K562 (cell line): ENCODE results near the gene ZFP92. TPM values are rescaled to one million over a fixed set of nuclear protein-coding genes. Genes with fewer than 3 reads are reported as not detected.

ENCODE experiments used
- ARID2 ChIP-seq: fragments of 450-650 bp; IDR thresholded peaks from 2 replicates; pipeline ENCODE4 v1.6.1; 2017; ENCODE audit warnings: antibody characterized with exemption, mild to moderate bottlenecking
- ATF7 ChIP-seq: fragments of 450-650 bp; IDR thresholded peaks from 2 replicates; pipeline ENCODE4 v1.7.1; 2014; ENCODE audit warnings: mild to moderate bottlenecking, moderate library complexity
- BRCA1 ChIP-seq, 2 experiments: fragments of 450-650 bp in 1 of 2; sonication (generic) in 1 of 2; formaldehyde crosslinking in 1 of 2; IDR thresholded peaks; 2 replicates each; pipeline versions ENCODE4 v1.5.0 to v1.6.1; 2017 to 2020; ENCODE audit warnings: mild to moderate bottlenecking in 1 of 2, missing genetic modification reagents in 1 of 2
- CBFA2T3 ChIP-seq: fragments of 450-650 bp; IDR thresholded peaks from 2 replicates; pipeline ENCODE4 v1.6.1; 2017
- CHD2 ChIP-seq: IDR thresholded peaks from 2 replicates; pipeline ENCODE4 v1.6.1; 2011; ENCODE audit warnings: low read depth, low read length
- FIP1L1 ChIP-seq: fragments of 200-400 bp; formaldehyde crosslinking; IDR thresholded peaks from 2 replicates; pipeline ENCODE4 v1.6.1; 2018; ENCODE audit warnings: mild to moderate bottlenecking, low read depth, low read length; ENCODE audit not compliant: poor library complexity, severe bottlenecking
- FOSL1 ChIP-seq: fragments of 200-800 bp; sonication (Bioruptor generic); conservative IDR thresholded peaks from 2 replicates; pipeline ENCODE4 v1.6.1; 2016; ENCODE audit warnings: missing genetic modification characterization, missing compliant biosample characterization
- FOXP1 ChIP-seq: sonication (generic); formaldehyde crosslinking; IDR thresholded peaks from 2 replicates; pipeline ENCODE4 v1.8.0; 2022; ENCODE audit warnings: mild to moderate bottlenecking, missing genetic modification reagents
- HDAC3 ChIP-seq: fragments of 450-650 bp; IDR thresholded peaks from 2 replicates; pipeline ENCODE4 v1.6.1; 2018; ENCODE audit warnings: borderline replicate concordance, mild to moderate bottlenecking, moderate library complexity; ENCODE audit not compliant: partially characterized antibody
- JUNB ChIP-seq: fragments of 450-650 bp; formaldehyde crosslinking; conservative IDR thresholded peaks from 2 replicates; pipeline ENCODE4 v1.4.0; 2020; ENCODE audit warnings: mild to moderate bottlenecking
- MECOM ChIP-seq: fragments of 250-450 bp; sonication (Bioruptor Pico); IDR thresholded peaks from 2 replicates; pipeline ENCODE4 v1.8.0; 2022; ENCODE audit warnings: inconsistent platforms
- MED1 ChIP-seq: sonication (generic); formaldehyde crosslinking; IDR thresholded peaks from 2 replicates; pipeline ENCODE4 v1.8.1; 2023; ENCODE audit warnings: missing genetic modification reagents, borderline replicate concordance
- POLR2H ChIP-seq: IDR thresholded peaks from 2 replicates; pipeline ENCODE4 v1.6.1; 2016; ENCODE audit warnings: missing genetic modification characterization, low read depth, mild to moderate bottlenecking, control low read depth, missing compliant biosample characterization, moderate library complexity
- POLR3A ChIP-seq: IDR thresholded peaks from 2 replicates; pipeline ENCODE4 v1.6.1; 2011; ENCODE audit warnings: borderline replicate concordance, mild to moderate bottlenecking, moderate library complexity; ENCODE audit not compliant: insufficient read length, insufficient read depth; ENCODE audit errors: extremely low read depth
- SAFB2 ChIP-seq: fragments of 200-400 bp; formaldehyde crosslinking; IDR thresholded peaks from 2 replicates; pipeline ENCODE4 v1.6.1; 2018; ENCODE audit warnings: borderline replicate concordance, low read length, low read depth, moderate library complexity; ENCODE audit not compliant: severe bottlenecking
- SIN3B ChIP-seq: fragments of 450-650 bp; IDR thresholded peaks from 2 replicates; pipeline ENCODE4 v1.6.1; 2017; ENCODE audit warnings: low read depth, mild to moderate bottlenecking, moderate library complexity
- TOE1 ChIP-seq, 2 experiments: fragments of 450-650 bp in 1 of 2; sonication (generic) in 1 of 2; formaldehyde crosslinking in 1 of 2; IDR thresholded peaks; 2 replicates each; pipeline versions ENCODE4 v1.7.1 to v1.8.0; 2016 to 2022; ENCODE audit warnings: borderline replicate concordance in 2 of 2, mild to moderate bottlenecking in 2 of 2, antibody characterized with exemption in 1 of 2, inconsistent platforms in 1 of 2, low read depth in 1 of 2, missing genetic modification reagents in 1 of 2, moderate library complexity in 1 of 2
- TRIM28 ChIP-seq: fragments of 450-650 bp; IDR thresholded peaks from 2 replicates; pipeline ENCODE4 v1.6.1; 2017
- XRCC4 ChIP-seq: IDR thresholded peaks from one replicate; pipeline ENCODE4 v1.6.1; 2011; ENCODE audit not compliant: insufficient read depth, insufficient read length; ENCODE audit errors: extremely low read depth
- XRCC5 ChIP-seq: fragments of 200-400 bp; formaldehyde crosslinking; IDR thresholded peaks from 2 replicates; pipeline ENCODE4 v1.6.1; 2017; ENCODE audit warnings: low read depth, mild to moderate bottlenecking, low read length
- ZFP30 ChIP-seq: fragments of 250-450 bp; sonication (Bioruptor Pico); IDR thresholded peaks from 2 replicates; pipeline ENCODE4 v1.8.0; 2022; ENCODE audit warnings: moderate library complexity, mild to moderate bottlenecking, inconsistent platforms, borderline replicate concordance
- ZFP36 ChIP-seq: fragments of 150-350 bp; IDR thresholded peaks from 2 replicates; pipeline ENCODE4 v1.6.1; 2018; ENCODE audit warnings: low read length, low read depth; ENCODE audit not compliant: partially characterized antibody
- ZNF316 ChIP-seq: fragments of 450-650 bp; IDR thresholded peaks from 2 replicates; pipeline ENCODE4 v1.6.1; 2016
- ZNF445 ChIP-seq: fragments of 250-450 bp; sonication (Bioruptor Pico); IDR thresholded peaks from 2 replicates; pipeline ENCODE4 v1.4.0; 2020; ENCODE audit warnings: low read depth, mild to moderate bottlenecking, moderate library complexity
- ZNF449 ChIP-seq: fragments of 250-450 bp; sonication (Bioruptor Pico); IDR thresholded peaks from 2 replicates; pipeline ENCODE4 v1.8.0; 2022; ENCODE audit warnings: moderate library complexity, mild to moderate bottlenecking, inconsistent platforms
- ZNF785 ChIP-seq: fragments of 250-450 bp; sonication (Bioruptor Pico); IDR thresholded peaks from 2 replicates; pipeline ENCODE4 v1.4.0; 2020; ENCODE audit warnings: mild to moderate bottlenecking
- polyA plus RNA-seq, 8 experiments: library from polyadenylated mRNA; depleted of rRNA in 4 of 8; stranded (reverse) in 5 of 8; unstranded in 3 of 8; fragments of >200 nt; fragmentation: Nextera tagmentation in 2 of 8; fragmentation: Illumina TruSeq in 1 of 8; extraction: Ambion mirVana in 2 of 8; extraction: Trizol in 1 of 8; gene quantifications; 2 replicates each; pipeline versions ENCODE4 v1.2.1 to v1.2.3, GENCODE V29; 2011 to 2014; ENCODE audit warnings: inconsistent platforms in 1 of 8, missing spikeins in 1 of 8
- total RNA-seq, 7 experiments: library from RNA; depleted of rRNA in 6 of 7; stranded (reverse); fragments of >200 nt in 6 of 7; fragmentation: Illumina TruSeq in 2 of 7; extraction: Trizol in 2 of 7; gene quantifications; 2 replicates each; pipeline versions ENCODE4 v1.2.1 to v1.2.3, GENCODE V29; 2011 to 2021; ENCODE audit warnings: low replicate concordance in 1 of 7
- TF ChIP-seq, protein P1 (sequence below): conservative IDR thresholded peaks from 2 replicates; pipeline ENCODE4 v1.6.1; 2011; ENCODE audit warnings: low read depth, mild to moderate bottlenecking, low read length; ENCODE audit not compliant: control insufficient read depth

Gene ZFP92
- total and polyA plus RNA-seq, 9 of the 15 experiments (the other 6 are each of a cell fraction or from before 2014, with no cell fraction given), result 0.32 to 3.3 (median 1.8) TPM

- TF ChIP-seq JUNB, result no peak
- no peak for TF ChIP-seq TOE1 (IDR thresholded peaks at IDR 0.05; ENCODE audit: borderline replicate concordance)
- TF ChIP-seq TOE1 (CRISPR knock-in tag; IDR thresholded peaks at IDR 0.05; ENCODE audit: borderline replicate concordance, low read depth), result no peak
- TF ChIP-seq, protein P1, sequence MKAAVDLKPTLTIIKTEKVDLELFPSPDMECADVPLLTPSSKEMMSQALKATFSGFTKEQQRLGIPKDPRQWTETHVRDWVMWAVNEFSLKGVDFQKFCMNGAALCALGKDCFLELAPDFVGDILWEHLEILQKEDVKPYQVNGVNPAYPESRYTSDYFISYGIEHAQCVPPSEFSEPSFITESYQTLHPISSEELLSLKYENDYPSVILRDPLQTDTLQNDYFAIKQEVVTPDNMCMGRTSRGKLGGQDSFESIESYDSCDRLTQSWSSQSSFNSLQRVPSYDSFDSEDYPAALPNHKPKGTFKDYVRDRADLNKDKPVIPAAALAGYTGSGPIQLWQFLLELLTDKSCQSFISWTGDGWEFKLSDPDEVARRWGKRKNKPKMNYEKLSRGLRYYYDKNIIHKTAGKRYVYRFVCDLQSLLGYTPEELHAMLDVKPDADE, result no peak
- no peak for TF ChIP-seq ZFP30
- TF ChIP-seq MECOM (CRISPR knock-in tag), result no peak
- no peak for TF ChIP-seq ZFP36
- TF ChIP-seq FOXP1 (CRISPR knock-in tag), result no peak
- no peak for TF ChIP-seq ZNF445
- no peak for TF ChIP-seq ZNF316
- no peak for TF ChIP-seq XRCC5
- no peak for TF ChIP-seq TRIM28
- no peak for TF ChIP-seq FIP1L1
- peak; percentile 20; the same call in 1 of the 2 replicates for TF ChIP-seq CBFA2T3
- no peak for TF ChIP-seq SIN3B
- no peak for TF ChIP-seq SAFB2
- TF ChIP-seq FOSL1 (tag), result peak; percentile 59; the same call in 1 of the 2 replicates
- TF ChIP-seq CHD2, result no peak
- TF ChIP-seq POLR2H, result no peak
- TF ChIP-seq ATF7, result peak; percentile 62; the same call in 1 of the 2 replicates
- no peak for TF ChIP-seq ZNF785 (CRISPR knock-in tag)
- no peak for TF ChIP-seq POLR3A
- no peak for TF ChIP-seq HDAC3
- no peak for TF ChIP-seq BRCA1 (IDR thresholded peaks at IDR 0.05)
- TF ChIP-seq BRCA1 (CRISPR knock-in tag; IDR thresholded peaks at IDR 0.05), result no peak
- TF ChIP-seq ARID2, result no peak
- TF ChIP-seq MED1 (CRISPR knock-in tag), result no peak
- TF ChIP-seq XRCC4, result no peak
- no peak for TF ChIP-seq ZNF449
These were observed 29.4 kb upstream of the ZFP92 start (continued) for GRCh38 chrX:153381684-153382532.
